HepG2 (cell line): ENCODE measurements around the gene SUCLG2. TPM values are rescaled to one million over a fixed set of nuclear protein-coding genes. Genes with fewer than 3 reads are reported as not detected.

Source experiments
- GMEB1 ChIP-seq: sonication (generic); formaldehyde crosslinking; IDR thresholded peaks from 2 replicates; pipeline ENCODE4 v1.5.1; 2020; ENCODE audit warnings: missing genetic modification reagents, mild to moderate bottlenecking, borderline replicate concordance
- KDM2A ChIP-seq: sonication (generic); formaldehyde crosslinking; IDR thresholded peaks from 2 replicates; pipeline ENCODE4 v1.4.0; 2020; ENCODE audit warnings: low read depth, missing genetic modification reagents, borderline replicate concordance
- KIAA2018 ChIP-seq: sonication (generic); formaldehyde crosslinking; IDR thresholded peaks from 2 replicates; pipeline ENCODE4 v1.5.0; 2020; ENCODE audit warnings: mild to moderate bottlenecking, missing genetic modification reagents, borderline replicate concordance
- MXD4 ChIP-seq: IDR thresholded peaks from 2 replicates; pipeline ENCODE4 v1.6.1; 2016; ENCODE audit warnings: mild to moderate bottlenecking, missing biosample characterization, missing genetic modification reagents
- ZBTB21 ChIP-seq: sonication (generic); formaldehyde crosslinking; IDR thresholded peaks from 2 replicates; pipeline ENCODE4 v1.4.0; 2020; ENCODE audit warnings: missing genetic modification reagents
- ZNF530 ChIP-seq: sonication (generic); formaldehyde crosslinking; IDR thresholded peaks from 2 replicates; pipeline ENCODE4 v1.5.0; 2020; ENCODE audit warnings: low read depth, mild to moderate bottlenecking, missing genetic modification reagents
- ZNF740 ChIP-seq: sonication (generic); formaldehyde crosslinking; IDR thresholded peaks from 2 replicates; pipeline ENCODE4 v1.4.0; 2020; ENCODE audit warnings: missing genetic modification reagents
- ZNF747 ChIP-seq: sonication (generic); formaldehyde crosslinking; IDR thresholded peaks from 2 replicates; pipeline ENCODE4 v1.8.1; 2023; ENCODE audit warnings: missing genetic modification reagents, mild to moderate bottlenecking, borderline replicate concordance
- ZSCAN20 ChIP-seq: sonication (generic); formaldehyde crosslinking; IDR thresholded peaks from 2 replicates; pipeline ENCODE4 v1.4.0; 2020; ENCODE audit warnings: missing genetic modification reagents, mild to moderate bottlenecking, borderline replicate concordance
- polyA plus RNA-seq, 8 experiments: library from polyadenylated mRNA; depleted of rRNA in 3 of 8; stranded (reverse) in 7 of 8; unstranded in 1 of 8; fragments of >200 nt; fragmentation: Illumina TruSeq in 4 of 8; extraction: Trizol in 4 of 8; gene quantifications; 2 replicates each; pipeline versions ENCODE4 v1.2.1 to v1.2.3, GENCODE V29; 2011 to 2016; ENCODE audit warnings: low read depth in 4 of 8, missing spikeins in 1 of 8, mixed read lengths in 1 of 8; ENCODE audit not compliant: insufficient read depth in 1 of 8
- total RNA-seq, 5 experiments: library from RNA; depleted of rRNA; stranded (reverse); fragments of >200 nt; fragmentation: Illumina TruSeq; extraction: Trizol; gene quantifications; 2 replicates each; pipeline ENCODE4 v1.2.3, GENCODE V29; 2016; ENCODE audit warnings: low read depth in 1 of 5
- TF ChIP-seq, protein P1 (sequence below): sonication (generic); formaldehyde crosslinking; IDR thresholded peaks from 2 replicates; pipeline ENCODE4 v1.5.0; 2020; ENCODE audit warnings: mild to moderate bottlenecking, missing genetic modification reagents, borderline replicate concordance
- TF ChIP-seq, protein P2 (sequence below): sonication (generic); formaldehyde crosslinking; IDR thresholded peaks from 2 replicates; pipeline ENCODE4 v1.4.0; 2020; ENCODE audit warnings: missing genetic modification reagents

The SUCLG2 gene
- total and polyA plus RNA-seq, 2 of the 13 experiments (the other 11 are each of a cell fraction or from before 2014, with no cell fraction given): 21.4 to 64.9 TPM

DNA sequence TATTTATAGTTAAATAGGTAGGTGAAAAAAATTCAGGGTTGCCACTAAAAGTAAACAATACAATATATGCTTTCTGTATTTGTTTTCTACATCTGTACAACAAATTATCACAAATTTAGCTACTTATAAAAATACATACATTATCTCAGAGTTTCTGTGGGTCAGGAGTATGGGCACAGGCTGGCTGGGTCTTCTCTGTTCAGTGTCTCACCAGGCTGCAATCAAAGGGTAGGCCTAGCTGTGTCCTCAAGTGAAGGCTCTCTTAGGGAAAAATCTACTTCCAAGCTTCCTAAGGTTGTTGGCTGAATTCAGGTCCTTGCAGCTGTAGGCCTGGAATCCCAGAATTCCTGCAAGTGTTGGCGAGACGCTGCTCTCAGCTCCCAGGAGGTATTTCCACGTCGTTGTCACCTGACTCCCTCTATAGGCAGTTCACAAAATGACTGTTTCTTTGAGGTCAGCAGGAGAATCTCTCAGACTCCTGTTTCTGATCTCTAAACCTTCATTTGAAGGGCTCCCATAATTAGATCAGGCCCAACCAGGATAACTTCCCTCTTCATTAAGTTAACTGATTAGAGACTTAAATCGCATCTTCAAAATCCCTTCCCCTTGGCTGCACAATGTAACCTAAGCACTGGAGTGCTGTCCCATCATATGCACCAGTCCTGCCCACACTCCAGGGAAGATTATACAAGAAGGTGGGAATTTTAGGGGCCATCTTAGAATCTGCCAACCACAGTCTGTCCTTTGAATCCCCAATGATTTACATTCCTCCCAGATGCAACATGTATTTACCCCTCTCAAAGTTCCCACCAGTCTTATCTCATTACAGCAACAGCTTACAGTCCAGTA is 296.6 kb downstream of the SUCLG2 start (continued):
- TF ChIP-seq, protein P1, sequence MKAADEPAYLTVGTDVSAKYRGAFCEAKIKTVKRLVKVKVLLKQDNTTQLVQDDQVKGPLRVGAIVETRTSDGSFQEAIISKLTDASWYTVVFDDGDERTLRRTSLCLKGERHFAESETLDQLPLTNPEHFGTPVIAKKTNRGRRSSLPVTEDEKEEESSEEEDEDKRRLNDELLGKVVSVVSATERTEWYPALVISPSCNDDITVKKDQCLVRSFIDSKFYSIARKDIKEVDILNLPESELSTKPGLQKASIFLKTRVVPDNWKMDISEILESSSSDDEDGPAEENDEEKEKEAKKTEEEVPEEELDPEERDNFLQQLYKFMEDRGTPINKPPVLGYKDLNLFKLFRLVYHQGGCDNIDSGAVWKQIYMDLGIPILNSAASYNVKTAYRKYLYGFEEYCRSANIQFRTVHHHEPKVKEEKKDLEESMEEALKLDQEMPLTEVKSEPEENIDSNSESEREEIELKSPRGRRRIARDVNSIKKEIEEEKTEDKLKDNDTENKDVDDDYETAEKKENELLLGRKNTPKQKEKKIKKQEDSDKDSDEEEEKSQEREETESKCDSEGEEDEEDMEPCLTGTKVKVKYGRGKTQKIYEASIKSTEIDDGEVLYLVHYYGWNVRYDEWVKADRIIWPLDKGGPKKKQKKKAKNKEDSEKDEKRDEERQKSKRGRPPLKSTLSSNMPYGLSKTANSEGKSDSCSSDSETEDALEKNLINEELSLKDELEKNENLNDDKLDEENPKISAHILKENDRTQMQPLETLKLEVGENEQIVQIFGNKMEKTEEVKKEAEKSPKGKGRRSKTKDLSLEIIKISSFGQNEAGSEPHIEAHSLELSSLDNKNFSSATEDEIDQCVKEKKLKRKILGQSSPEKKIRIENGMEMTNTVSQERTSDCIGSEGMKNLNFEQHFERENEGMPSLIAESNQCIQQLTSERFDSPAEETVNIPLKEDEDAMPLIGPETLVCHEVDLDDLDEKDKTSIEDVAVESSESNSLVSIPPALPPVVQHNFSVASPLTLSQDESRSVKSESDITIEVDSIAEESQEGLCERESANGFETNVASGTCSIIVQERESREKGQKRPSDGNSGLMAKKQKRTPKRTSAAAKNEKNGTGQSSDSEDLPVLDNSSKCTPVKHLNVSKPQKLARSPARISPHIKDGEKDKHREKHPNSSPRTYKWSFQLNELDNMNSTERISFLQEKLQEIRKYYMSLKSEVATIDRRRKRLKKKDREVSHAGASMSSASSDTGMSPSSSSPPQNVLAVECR (CRISPR knock-in tag): no peak
- TF ChIP-seq ZBTB21 (CRISPR knock-in tag) (no peak), ZNF747 (CRISPR knock-in tag) (no peak), KDM2A (CRISPR knock-in tag) (peak; percentile 48; the same call in 1 of the 2 replicates), ZNF740 (CRISPR knock-in tag) (no peak), ZNF530 (CRISPR knock-in tag) (no peak), MXD4 (no peak), KIAA2018 (CRISPR knock-in tag) (no peak), GMEB1 (no peak), ZSCAN20 (CRISPR knock-in tag) (no peak)
- TF ChIP-seq, protein P2, sequence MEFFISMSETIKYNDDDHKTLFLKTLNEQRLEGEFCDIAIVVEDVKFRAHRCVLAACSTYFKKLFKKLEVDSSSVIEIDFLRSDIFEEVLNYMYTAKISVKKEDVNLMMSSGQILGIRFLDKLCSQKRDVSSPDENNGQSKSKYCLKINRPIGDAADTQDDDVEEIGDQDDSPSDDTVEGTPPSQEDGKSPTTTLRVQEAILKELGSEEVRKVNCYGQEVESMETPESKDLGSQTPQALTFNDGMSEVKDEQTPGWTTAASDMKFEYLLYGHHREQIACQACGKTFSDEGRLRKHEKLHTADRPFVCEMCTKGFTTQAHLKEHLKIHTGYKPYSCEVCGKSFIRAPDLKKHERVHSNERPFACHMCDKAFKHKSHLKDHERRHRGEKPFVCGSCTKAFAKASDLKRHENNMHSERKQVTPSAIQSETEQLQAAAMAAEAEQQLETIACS: no peak
